CD14-positive monocyte (primary cell): Measurements from ENCODE around the gene KRTAP10-5. TPM values are rescaled to one million over a fixed set of nuclear protein-coding genes. Genes with fewer than 3 reads are reported as not detected.

Experiments used
- DNase-seq, 3 donors: peaks; one replicate each; pipeline ENCODE4 v3.0.0-alpha.2; 2011 to 2022
- H2AFZ ChIP-seq: 2 replicates; pipeline ENCODE4 v1.6.0; 2012; ENCODE audit warnings: mild to moderate bottlenecking, low read depth, low read length, inconsistent platforms; ENCODE audit not compliant: insufficient read depth, poor library complexity, severe bottlenecking
- H3K27ac ChIP-seq, 2 donors: 1 replicate in 1 of 2; 2 replicates in 1 of 2; pipeline ENCODE4 v1.5.1; 2012 to 2013; ENCODE audit warnings: low read length in 2 of 2, control low read depth in 1 of 2, inconsistent platforms in 1 of 2, low read depth in 1 of 2, mild to moderate bottlenecking in 1 of 2
- H3K27me3 ChIP-seq, 2 donors: one replicate each; pipeline versions ENCODE4 v1.6.0 to v1.6.1; 2011 to 2013; ENCODE audit warnings: low read length in 2 of 2; ENCODE audit not compliant: control insufficient read depth in 2 of 2, insufficient read depth in 2 of 2
- H3K36me3 ChIP-seq, 2 donors: replicated peaks in 1 of 2; 1 replicate in 1 of 2; 2 replicates in 1 of 2; pipeline versions ENCODE4 v1.5.1 to v1.6.1; 2012 to 2013; ENCODE audit warnings: low read length in 2 of 2, control low read depth in 1 of 2, inconsistent platforms in 1 of 2, mild to moderate bottlenecking in 1 of 2; ENCODE audit not compliant: insufficient read depth in 2 of 2, control insufficient read depth in 1 of 2
- H3K4me1 ChIP-seq, 2 donors: 1 replicate in 1 of 2; 2 replicates in 1 of 2; pipeline versions ENCODE4 v1.5.1 to v1.6.1; 2012 to 2013; ENCODE audit warnings: low read length in 2 of 2, control low read depth in 1 of 2, inconsistent platforms in 1 of 2, mild to moderate bottlenecking in 1 of 2, moderate library complexity in 1 of 2; ENCODE audit not compliant: insufficient read depth in 2 of 2, control insufficient read depth in 1 of 2
- H3K4me2 ChIP-seq: replicated peaks from 2 replicates; pipeline ENCODE3; 2012; ENCODE audit warnings: low read length, moderate library complexity, mild to moderate bottlenecking; ENCODE audit not compliant: poor library complexity, severe bottlenecking; ENCODE audit errors: extremely low read depth
- H3K4me3 ChIP-seq, 3 experiments: fragments of 200-600 bp in 1 of 3; sonication (generic) in 1 of 3; replicated peaks in 1 of 3; 1 replicate in 2 of 3; 2 replicates in 1 of 3; pipeline ENCODE4 v1.5.1; 2011 to 2013; ENCODE audit warnings: low read length in 3 of 3, mild to moderate bottlenecking in 3 of 3, control low read depth in 2 of 3, low read depth in 2 of 3, inconsistent platforms in 1 of 3, moderate library complexity in 1 of 3
- H3K79me2 ChIP-seq: 2 replicates; pipeline ENCODE4 v1.6.0; 2012; ENCODE audit warnings: mild to moderate bottlenecking, control low read depth, inconsistent platforms, low read length, moderate library complexity; ENCODE audit not compliant: insufficient read depth
- H3K9ac ChIP-seq: 2 replicates; pipeline ENCODE4 v1.6.0; 2017; ENCODE audit warnings: low read length, mild to moderate bottlenecking; ENCODE audit not compliant: insufficient read depth, poor library complexity, severe bottlenecking
- H3K9me3 ChIP-seq, 2 donors: replicated peaks in 1 of 2; 1 replicate in 1 of 2; 2 replicates in 1 of 2; pipeline versions ENCODE4 v1.5.1 to v1.6.1; 2012 to 2013; ENCODE audit warnings: low read length in 2 of 2, control low read depth in 1 of 2; ENCODE audit not compliant: control insufficient read depth in 1 of 2, insufficient read depth in 1 of 2
- H4K20me1 ChIP-seq: 2 replicates; pipeline ENCODE4 v1.6.0; 2012; ENCODE audit warnings: mild to moderate bottlenecking, low read length, control low read depth, moderate library complexity; ENCODE audit not compliant: insufficient read depth
- H3K27ac Mint-ChIP-seq, 7 donors: one replicate each; pipeline ENCODE4 v1.8.0; 2020; ENCODE audit warnings: mild to moderate bottlenecking in 7 of 7, mixed read lengths in 7 of 7, moderate library complexity in 6 of 7, inconsistent platforms in 2 of 7
- H3K27me3 Mint-ChIP-seq, 3 donors: one replicate each; pipeline ENCODE4 v1.8.0; 2021 to 2022; ENCODE audit warnings: low read depth in 3 of 3, mild to moderate bottlenecking in 3 of 3, mixed read lengths in 3 of 3, moderate library complexity in 3 of 3, inconsistent platforms in 1 of 3
- H3K36me3 Mint-ChIP-seq, 2 donors: one replicate each; pipeline ENCODE4 v1.8.0; 2020; ENCODE audit warnings: mixed read lengths in 2 of 2, inconsistent platforms in 1 of 2, mild to moderate bottlenecking in 1 of 2
- H3K4me1 Mint-ChIP-seq: one replicate; pipeline ENCODE4 v1.8.0; 2020; ENCODE audit warnings: mild to moderate bottlenecking, mixed read lengths
- H3K4me3 Mint-ChIP-seq, 2 donors: one replicate each; pipeline ENCODE4 v1.8.0; 2020; ENCODE audit warnings: mild to moderate bottlenecking in 2 of 2, mixed read lengths in 2 of 2, moderate library complexity in 1 of 2
- H3K9me3 Mint-ChIP-seq, 7 donors: one replicate each; pipeline ENCODE4 v1.8.0; 2020 to 2022; ENCODE audit warnings: mixed read lengths in 7 of 7, mild to moderate bottlenecking in 6 of 7, moderate library complexity in 6 of 7, inconsistent platforms in 2 of 7
- WGBS: methylation state at CpG from one replicate; pipeline ENCODE4 v1.1.5; 2013; ENCODE audit warnings: missing lambda C conversion rate; ENCODE audit not compliant: insufficient coverage; 5-methylcytosine and 5-hydroxymethylcytosine counted together
- intact Hi-C, 2 donors: fragments of 100-400 bp; cut with micrococcal nuclease; formaldehyde crosslinking; loops; one replicate each; pipeline versions ENCODE4 v1.15.0 to v1.15.1; 2023
- polyA plus RNA-seq, 3 donors: library from polyadenylated mRNA; depleted of rRNA in 1 of 3; unstranded in 2 of 3; stranded (reverse) in 1 of 3; fragments of 300-500 nt in 2 of 3; fragments of >200 nt in 1 of 3; fragmentation: Illumina TruSeq in 2 of 3; gene quantifications; 1 replicate in 2 of 3; 2 replicates in 1 of 3; pipeline ENCODE4 v1.2.3, GENCODE V29; 2012 to 2021
- TF ChIP-seq, protein P1 (sequence below): fragments of 200-600 bp; IDR thresholded peaks from one replicate; pipeline ENCODE4 v1.8.0; 2022; ENCODE audit warnings: antibody characterized with exemption, mild to moderate bottlenecking

The KRTAP10-5 gene
- polyA plus RNA-seq, 3 donors: not detected

DNA sequence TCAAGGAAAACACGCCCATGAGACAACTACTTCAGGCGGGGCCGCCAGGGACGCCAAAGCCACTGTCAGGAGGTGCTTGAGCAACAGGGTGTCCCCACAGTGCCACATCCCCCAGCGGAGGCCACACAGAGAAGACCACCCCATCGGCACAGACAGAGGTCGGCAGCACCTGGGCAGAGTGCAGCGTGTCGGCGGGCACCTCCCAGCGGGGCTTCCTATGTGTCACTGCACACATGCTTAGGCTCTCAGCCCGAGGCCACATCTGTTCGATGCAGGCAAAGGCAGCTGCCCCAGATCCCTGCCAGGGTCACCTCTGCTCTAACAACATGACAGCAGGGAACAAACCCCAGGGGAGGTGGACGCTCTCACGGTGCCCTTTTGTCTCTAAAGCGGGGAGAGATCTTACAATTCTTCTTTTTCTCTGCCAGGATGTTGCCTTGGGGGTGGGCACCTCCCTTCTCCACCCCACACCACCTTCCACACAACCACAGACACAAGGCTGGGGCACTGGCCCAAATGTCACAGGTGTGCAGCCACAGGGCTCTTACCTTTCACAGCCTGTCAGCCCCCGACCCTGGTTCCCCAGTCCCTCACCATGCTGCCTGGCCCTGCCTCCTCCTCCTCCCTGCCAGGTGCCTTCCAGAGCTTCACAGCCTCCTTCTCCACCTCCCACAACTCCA is 35.6 kb upstream of the KRTAP10-5 start:
- H3K4me2 ChIP-seq: no peak overlapping the region
- Mint-ChIP-seq H3K9me3 (peaks cover 22 to 34% (median 26%) of the 10 kb centered on the region in 7 donors), H3K36me3 (no peaks in the 10 kb centered on the region), H3K27me3 (peaks cover 3 to 12% (median 4%) of the 10 kb centered on the region in 3 donors), H3K27ac (no peak overlapping the region), H3K4me1 (peaks cover 10% of the 10 kb centered on the region), H3K4me3 (no peak overlapping the region)
- no peaks in the 10 kb centered on the region for H3K27me3 ChIP-seq
- TF ChIP-seq, protein P1, sequence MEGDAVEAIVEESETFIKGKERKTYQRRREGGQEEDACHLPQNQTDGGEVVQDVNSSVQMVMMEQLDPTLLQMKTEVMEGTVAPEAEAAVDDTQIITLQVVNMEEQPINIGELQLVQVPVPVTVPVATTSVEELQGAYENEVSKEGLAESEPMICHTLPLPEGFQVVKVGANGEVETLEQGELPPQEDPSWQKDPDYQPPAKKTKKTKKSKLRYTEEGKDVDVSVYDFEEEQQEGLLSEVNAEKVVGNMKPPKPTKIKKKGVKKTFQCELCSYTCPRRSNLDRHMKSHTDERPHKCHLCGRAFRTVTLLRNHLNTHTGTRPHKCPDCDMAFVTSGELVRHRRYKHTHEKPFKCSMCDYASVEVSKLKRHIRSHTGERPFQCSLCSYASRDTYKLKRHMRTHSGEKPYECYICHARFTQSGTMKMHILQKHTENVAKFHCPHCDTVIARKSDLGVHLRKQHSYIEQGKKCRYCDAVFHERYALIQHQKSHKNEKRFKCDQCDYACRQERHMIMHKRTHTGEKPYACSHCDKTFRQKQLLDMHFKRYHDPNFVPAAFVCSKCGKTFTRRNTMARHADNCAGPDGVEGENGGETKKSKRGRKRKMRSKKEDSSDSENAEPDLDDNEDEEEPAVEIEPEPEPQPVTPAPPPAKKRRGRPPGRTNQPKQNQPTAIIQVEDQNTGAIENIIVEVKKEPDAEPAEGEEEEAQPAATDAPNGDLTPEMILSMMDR: no peak
- H3K36me3 ChIP-seq: no peaks in the 10 kb centered on the region
- H3K9ac ChIP-seq: no peak overlapping the region
- no peaks in the 10 kb centered on the region for H4K20me1 ChIP-seq
- H3K79me2 ChIP-seq: no peaks in the 10 kb centered on the region
- intact Hi-C loops: no loop called here
- no peak overlapping the region for H3K27ac ChIP-seq
- peaks cover 16 to 21% of the 10 kb centered on the region in 2 donors for H3K9me3 ChIP-seq
- H3K4me3 ChIP-seq: no peak overlapping the region
- no peaks in the 10 kb centered on the region for H3K4me1 ChIP-seq
- DNase-seq: no peak
- no peak overlapping the region for H2AFZ ChIP-seq
- 90% methylated on average over 16 of the region's 17 CpGs for WGBS

DNA sequence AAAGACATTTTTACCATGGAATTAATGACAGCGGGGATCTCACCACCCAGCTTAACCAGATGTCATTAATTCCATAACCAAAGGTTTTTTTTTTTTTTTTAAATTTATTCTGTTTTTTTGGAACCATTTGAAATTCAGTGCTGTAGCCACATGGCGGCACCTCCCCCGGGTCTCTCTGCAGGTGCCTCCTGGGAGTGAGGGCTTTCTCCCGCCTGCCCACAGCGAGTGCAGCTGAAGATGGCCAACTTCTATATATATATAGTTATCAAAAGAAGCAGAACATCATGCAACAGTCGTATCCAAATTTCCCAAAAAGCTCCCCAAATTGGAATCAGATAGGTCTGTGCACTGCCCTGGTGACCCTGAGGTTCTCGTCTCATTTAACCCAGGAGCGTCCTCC is 35.1 kb upstream of the KRTAP10-5 start:
- H3K79me2 ChIP-seq: no peaks in the 10 kb centered on the region
- H3K27ac ChIP-seq: no peak overlapping the region
- H3K4me3 ChIP-seq: no peak overlapping the region
- H4K20me1 ChIP-seq: no peaks in the 10 kb centered on the region
- H3K4me2 ChIP-seq: no peak overlapping the region
- Mint-ChIP-seq H3K36me3 (no peaks in the 10 kb centered on the region), H3K4me1 (peaks cover 10% of the 10 kb centered on the region), H3K27me3 (peaks cover 3 to 11% (median 4%) of the 10 kb centered on the region in 3 donors), H3K9me3 (peaks cover 25 to 40% (median 29%) of the 10 kb centered on the region in 7 donors), H3K4me3 (no peak overlapping the region), H3K27ac (no peak overlapping the region)
- TF ChIP-seq, protein P1: no peak
- H2AFZ ChIP-seq: no peak overlapping the region
- H3K4me1 ChIP-seq: no peaks in the 10 kb centered on the region
- peaks cover 22 to 25% of the 10 kb centered on the region in 2 donors for H3K9me3 ChIP-seq
- WGBS: 96% methylated on average over 3 of the region's 8 CpGs
- H3K36me3 ChIP-seq: no peaks in the 10 kb centered on the region
- no peaks in the 10 kb centered on the region for H3K27me3 ChIP-seq
- H3K9ac ChIP-seq: no peak overlapping the region
- DNase-seq: no peak
- intact Hi-C loops: no loop called here
